ENCODE measurements around the gene LPIN1.

Gene LPIN1, protein sequence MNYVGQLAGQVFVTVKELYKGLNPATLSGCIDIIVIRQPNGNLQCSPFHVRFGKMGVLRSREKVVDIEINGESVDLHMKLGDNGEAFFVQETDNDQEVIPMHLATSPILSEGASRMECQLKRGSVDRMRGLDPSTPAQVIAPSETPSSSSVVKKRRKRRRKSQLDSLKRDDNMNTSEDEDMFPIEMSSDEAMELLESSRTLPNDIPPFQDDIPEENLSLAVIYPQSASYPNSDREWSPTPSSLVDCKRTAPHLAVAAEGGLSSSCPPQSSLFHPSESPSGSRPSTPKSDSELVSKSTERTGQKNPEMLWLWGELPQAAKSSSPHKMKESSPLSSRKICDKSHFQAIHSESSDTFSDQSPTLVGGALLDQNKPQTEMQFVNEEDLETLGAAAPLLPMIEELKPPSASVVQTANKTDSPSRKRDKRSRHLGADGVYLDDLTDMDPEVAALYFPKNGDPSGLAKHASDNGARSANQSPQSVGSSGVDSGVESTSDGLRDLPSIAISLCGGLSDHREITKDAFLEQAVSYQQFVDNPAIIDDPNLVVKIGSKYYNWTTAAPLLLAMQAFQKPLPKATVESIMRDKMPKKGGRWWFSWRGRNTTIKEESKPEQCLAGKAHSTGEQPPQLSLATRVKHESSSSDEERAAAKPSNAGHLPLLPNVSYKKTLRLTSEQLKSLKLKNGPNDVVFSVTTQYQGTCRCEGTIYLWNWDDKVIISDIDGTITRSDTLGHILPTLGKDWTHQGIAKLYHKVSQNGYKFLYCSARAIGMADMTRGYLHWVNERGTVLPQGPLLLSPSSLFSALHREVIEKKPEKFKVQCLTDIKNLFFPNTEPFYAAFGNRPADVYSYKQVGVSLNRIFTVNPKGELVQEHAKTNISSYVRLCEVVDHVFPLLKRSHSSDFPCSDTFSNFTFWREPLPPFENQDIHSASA

DNA sequence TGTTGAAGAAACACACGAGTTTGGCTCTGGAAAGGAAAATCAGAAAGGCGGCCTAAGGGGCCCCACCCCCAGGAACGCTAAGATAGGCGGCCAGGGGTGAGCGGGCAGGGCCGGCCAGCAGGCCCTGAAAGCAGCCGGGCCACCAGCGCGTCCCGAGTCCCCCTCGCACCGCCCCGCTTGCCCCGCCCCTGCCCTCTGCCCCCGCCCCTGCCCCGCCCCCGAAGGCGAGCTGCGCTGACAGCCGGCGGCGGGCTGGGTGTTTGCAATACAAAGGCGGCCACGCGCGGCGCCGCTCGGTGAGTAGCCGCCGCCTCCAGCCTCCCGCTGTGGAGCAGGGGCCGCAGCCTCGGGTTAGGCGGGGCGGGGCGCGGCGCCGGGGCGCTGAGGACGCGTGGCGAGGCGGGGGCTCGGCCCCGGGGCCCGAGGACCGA, at the start of gene LPIN1:
TSS of gene LPIN1 (plus strand) at position 257 of the 431 bp plus-strand sequence. CDS start 18,910 bp downstream, outside the sequence.
- peak; percentile 76 to 90 (median 84) for DNase-seq

DNA sequence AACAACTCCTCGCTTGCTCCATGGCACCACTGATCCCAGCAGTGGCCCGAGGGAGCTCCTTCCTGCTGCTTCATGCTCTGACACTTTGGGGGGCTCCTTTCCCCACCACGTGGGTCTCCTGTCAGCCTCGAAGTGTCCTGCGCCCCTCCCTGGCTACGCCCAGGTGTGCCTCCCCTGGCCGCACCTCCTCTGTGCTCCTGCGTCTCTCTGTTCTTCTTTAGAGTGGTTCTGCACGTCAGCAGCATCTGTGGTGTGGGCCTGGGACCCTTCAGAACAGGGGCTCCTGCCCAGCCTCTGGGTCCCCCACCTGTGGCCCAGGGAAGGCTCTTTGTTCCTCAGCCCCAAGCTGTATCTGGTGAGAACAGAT, 49.7 kb upstream of the LPIN1 start:
- no peak for DNase-seq

GRCh38 chr2:11697103-11697871, 49.1 kb upstream of the LPIN1 start:
- DNase-seq, result no peak

GRCh38 chr2:11698009-11698922, 48.2 kb upstream of the LPIN1 start:
- no peak for DNase-seq

GRCh38 chr2:11699686-11700670, 46.5 kb upstream of the LPIN1 start:
- DNase-seq, result no peak

DNA sequence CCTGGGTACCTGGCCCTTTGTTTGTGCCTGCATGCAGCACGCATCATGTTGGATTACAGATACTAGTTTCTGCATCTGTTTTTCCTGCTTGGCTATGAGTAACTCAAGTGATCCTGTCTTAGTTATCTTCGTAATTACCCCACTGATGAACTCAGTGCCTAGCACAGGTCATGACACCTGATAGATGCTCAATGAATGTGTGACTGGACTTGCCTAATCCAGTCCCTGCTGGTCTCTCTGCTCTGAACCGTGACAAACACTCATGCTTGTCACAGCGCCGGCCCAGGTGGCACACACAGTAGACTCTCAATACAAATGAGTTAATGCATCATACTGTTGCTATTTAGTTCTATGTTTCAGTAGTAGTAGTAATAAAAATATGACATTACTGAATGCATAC, 45.2 kb upstream of the LPIN1 start:
- no peak for DNase-seq

DNA sequence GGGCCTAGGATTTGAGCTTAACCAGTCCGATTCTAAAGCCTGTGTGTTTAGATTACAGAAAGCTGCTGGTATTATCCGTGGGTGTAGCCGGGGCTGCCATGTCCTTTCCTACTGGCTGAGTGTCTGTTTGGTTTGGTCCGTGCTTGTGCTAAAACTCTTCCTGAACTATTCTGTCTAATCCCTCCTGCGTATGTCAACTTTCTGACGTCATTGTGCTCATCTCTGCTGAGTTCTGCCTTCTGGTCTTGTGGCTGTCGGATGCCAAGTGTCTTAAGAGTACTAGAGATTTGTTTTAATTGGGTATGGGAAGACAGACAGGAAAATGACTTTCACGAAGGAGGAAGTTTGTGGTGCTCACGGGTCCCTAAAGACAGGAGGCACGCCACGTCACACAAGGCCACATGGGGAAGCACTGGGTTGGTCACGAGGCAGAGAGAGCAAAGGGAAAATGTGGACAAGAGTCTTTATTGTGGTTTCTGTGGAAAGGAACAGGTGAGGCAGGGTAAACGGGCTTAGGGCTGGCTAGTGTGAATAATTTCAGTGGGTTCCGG, 44.6 kb upstream of the LPIN1 start:
- no peak for DNase-seq

GRCh38 chr2:11702946-11703345, 43.5 kb upstream of the LPIN1 start:
- DNase-seq, result no peak

DNA sequence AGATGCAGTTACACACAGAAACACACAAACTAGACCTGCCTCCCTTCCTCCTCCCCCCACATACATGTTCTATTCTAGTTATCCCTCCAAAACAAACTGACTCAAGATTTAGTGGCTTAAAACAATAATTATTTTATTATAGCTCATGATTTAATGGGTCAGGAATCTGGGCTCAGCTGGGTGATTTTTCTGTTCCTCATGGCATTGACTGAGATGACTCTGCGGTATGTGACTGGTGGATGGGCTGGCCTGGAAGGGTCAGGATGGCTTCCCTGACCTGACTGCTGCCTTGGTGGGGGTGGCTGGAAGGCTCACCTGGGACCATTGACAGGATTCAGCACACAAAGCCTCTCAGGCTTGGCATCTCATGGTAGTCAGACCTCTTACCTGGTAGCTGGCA, 42.7 kb upstream of the LPIN1 start:
- no peak for DNase-seq

- DNase-seq, result no peak
Observed at GRCh38 chr2:11705063-11705462, 41.4 kb upstream of the LPIN1 start.

- DNase-seq, result no peak
Observed at GRCh38 chr2:11705711-11706110, 40.7 kb upstream of the LPIN1 start.

DNA sequence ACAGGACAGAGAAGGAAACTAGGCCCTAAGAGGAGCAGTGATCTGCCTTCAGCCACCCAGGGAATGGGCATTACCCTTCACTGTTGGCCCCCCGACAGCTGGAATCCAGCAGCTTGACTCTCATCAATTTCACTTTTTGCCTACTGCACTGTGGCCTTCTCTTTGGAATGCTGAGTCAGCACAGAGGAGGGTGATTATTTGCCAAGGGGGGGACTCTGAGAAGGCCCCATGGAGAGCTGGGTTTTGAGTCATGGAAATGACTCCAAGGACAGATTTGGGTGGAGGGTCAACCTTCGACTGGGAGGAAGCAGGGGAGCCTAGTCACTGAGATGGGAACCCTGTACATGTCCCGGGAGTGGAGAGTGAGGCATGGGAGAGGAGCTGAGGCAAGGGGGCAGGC, 38.3 kb upstream of the LPIN1 start:
- no peak for DNase-seq

GRCh38 chr2:11709293-11709692, 37.1 kb upstream of the LPIN1 start:
- no peak for DNase-seq

GRCh38 chr2:11710210-11710609, 36.2 kb upstream of the LPIN1 start:
- DNase-seq, result no peak

DNA sequence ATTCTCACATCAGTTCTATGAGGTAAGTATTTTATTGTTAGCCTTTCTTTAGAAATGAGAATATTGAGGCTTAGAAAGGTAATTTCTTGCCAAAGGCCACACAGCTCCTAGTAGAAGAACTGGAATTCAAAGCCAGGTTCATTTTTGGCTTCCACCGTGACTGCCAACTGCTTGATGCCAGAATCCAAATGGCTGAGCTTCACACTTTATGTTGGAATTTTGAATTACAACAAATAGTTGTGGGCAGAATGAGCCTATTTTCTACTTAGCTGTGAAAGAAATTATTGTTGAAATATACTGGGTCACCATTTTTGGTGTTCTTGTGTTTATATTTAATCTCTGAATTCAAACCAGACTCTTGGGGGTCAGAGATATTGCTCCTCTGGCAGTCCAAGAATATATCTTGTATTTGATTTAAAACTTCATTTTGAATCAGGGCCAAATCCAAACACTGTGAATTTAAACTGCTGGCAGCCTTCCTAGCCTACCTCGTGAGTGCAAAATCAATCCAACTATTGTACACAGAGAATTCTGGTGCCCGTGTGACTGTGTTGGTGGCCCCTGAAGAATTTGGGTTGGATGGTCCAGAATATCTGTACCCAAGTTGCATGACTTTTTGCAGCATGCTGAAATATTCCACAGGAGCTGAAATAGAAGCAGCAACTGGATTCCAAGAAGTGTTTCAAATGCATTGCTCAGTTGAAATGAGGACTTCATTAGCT, 35.6 kb upstream of the LPIN1 start:
- DNase-seq, result no peak

GRCh38 chr2:11711354-11711716, 35.1 kb upstream of the LPIN1 start:
- no peak for DNase-seq

DNA sequence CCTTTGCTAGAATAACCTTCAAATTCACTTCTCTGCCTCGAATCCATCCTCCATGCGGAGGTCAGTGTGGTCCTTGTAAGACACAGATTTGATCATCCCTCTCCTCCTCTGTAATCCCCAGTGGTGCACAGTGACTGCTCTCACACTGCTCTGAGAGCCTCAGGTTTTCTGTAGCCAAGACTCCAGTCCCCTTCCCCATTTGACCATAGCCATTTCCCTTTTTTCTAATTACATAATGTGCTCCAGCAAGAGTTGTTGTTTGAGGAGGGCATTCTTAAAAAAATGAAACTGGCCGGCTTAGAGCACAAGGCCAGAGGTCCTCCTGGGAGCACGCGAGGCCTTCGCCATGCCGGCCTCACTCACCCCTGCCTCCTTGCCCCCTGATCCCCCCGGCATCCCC, 34.7 kb upstream of the LPIN1 start:
- no peak for DNase-seq

DNA sequence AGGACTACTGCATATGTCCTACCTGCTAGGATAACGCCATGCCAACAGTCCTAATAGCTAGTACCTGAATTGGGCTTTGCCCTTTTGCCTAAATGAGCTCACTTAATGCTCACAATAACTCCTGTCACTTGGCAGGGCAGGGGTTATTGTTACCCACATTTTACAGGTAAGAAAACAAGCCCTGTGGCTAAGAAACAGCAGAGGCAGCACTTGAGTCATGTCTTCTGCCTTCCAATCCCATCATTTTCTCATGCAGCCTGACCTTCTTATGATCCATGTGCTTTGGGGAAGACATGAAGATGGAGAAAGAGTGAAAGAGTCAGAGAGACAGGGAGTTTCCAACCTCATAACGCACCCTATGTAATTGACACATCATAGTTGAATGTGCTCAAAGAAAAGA, 33.6 kb upstream of the LPIN1 start:
- no peak for DNase-seq

GRCh38 chr2:11713815-11714214, 32.6 kb upstream of the LPIN1 start:
- no peak for DNase-seq

Measured in stimulated activated naive CD4-positive, alpha-beta T cell (primary cell).